OCI-LY3 (cell line): ENCODE results near the gene MAFG.

Source experiments
- CTCF ChIP-seq: fragments of 200-600, 300-600 bp; sonication (generic); IDR thresholded peaks from 2 replicates; pipeline ENCODE4 v1.5.1; 2014; ENCODE audit warnings: antibody characterized with exemption, low read length, low read depth
- EZH2phosphoT487 ChIP-seq: fragments of 200-600 bp; shearing (Covaris generic); IDR thresholded peaks from 2 replicates; pipeline ENCODE4 v1.6.1; 2018; ENCODE audit warnings: antibody characterized with exemption, mixed run types, low read depth

- no peak for TF ChIP-seq CTCF
- no peak for TF ChIP-seq EZH2phosphoT487
Observed at GRCh38 chr17:81888105-81888987, 39.2 kb downstream of the MAFG start.
